GM19463 (cell line): Measurements from ENCODE around the gene MUC2.

Experiments used
- ATAC-seq: cut with Tn5 transposase; IDR thresholded peaks from one replicate; pipeline ENCODE4 v1.9.1; 2021; ENCODE audit warnings: mild to moderate bottlenecking, moderate library complexity; ENCODE audit not compliant: unreplicated experiment

MUC2 gene

GRCh38 chr11:1085440-1086170 lies 10.9 kb downstream of the MUC2 start:
- ATAC-seq: no peak

- ATAC-seq: no peak
Measured at GRCh38 chr11:1086171-1087102, 11.8 kb downstream of the MUC2 start.

GRCh38 chr11:1087279-1087960 lies 12.7 kb downstream of the MUC2 start:
- ATAC-seq: no peak

- no peak for ATAC-seq
Measured at GRCh38 chr11:1087961-1088926, 13.6 kb downstream of the MUC2 start.

GRCh38 chr11:1088927-1089737 lies 14.5 kb downstream of the MUC2 start:
- no peak for ATAC-seq

- no peak for ATAC-seq
Measured at GRCh38 chr11:1089738-1090599, 15.3 kb downstream of the MUC2 start.

- ATAC-seq: no peak
Measured at GRCh38 chr11:1090600-1091331, 16.1 kb downstream of the MUC2 start.

GRCh38 chr11:1091332-1092083 lies 16.8 kb downstream of the MUC2 start:
- ATAC-seq: no peak

GRCh38 chr11:1092145-1092670 lies 17.5 kb downstream of the MUC2 start:
- no peak for ATAC-seq

- ATAC-seq: no peak
Measured at GRCh38 chr11:1092919-1093318, 18.2 kb downstream of the MUC2 start.

GRCh38 chr11:1099519-1100355 lies 25.1 kb downstream of the MUC2 start:
- no peak for ATAC-seq

- no peak for ATAC-seq
Measured at GRCh38 chr11:1100417-1101245, 26.0 kb downstream of the MUC2 start.

- no peak for ATAC-seq
Measured at GRCh38 chr11:1101318-1102089, 26.8 kb downstream of the MUC2 start.

- ATAC-seq: no peak
Measured at GRCh38 chr11:1102221-1102971, 27.7 kb downstream of the MUC2 start.
